Suprapubic skin (tissue), 4 donors: ENCODE data around the gene FGD5.

Source experiments
- POLR2A ChIP-seq, 2 donors: fragments of 450-650 bp; IDR thresholded peaks; one replicate each; pipeline ENCODE4 v1.6.1; 2017; ENCODE audit warnings: antibody characterized with exemption in 2 of 2, mild to moderate bottlenecking in 2 of 2, moderate library complexity in 2 of 2
- POLR2AphosphoS5 ChIP-seq, 3 donors: sonication (generic); formaldehyde crosslinking; IDR thresholded peaks; one replicate each; pipeline ENCODE4 v1.6.1; 2017; ENCODE audit warnings: antibody characterized with exemption in 3 of 3
- TF ChIP-seq, protein P1 (sequence below), 2 donors: fragments of 200-600 bp in 1 of 2; fragments of 450-650 bp in 1 of 2; sonication (generic) in 1 of 2; IDR thresholded peaks; one replicate each; pipeline ENCODE4 v1.5.1; 2016 to 2019; ENCODE audit warnings: antibody characterized with exemption in 2 of 2, mild to moderate bottlenecking in 1 of 2, moderate library complexity in 1 of 2

DNA sequence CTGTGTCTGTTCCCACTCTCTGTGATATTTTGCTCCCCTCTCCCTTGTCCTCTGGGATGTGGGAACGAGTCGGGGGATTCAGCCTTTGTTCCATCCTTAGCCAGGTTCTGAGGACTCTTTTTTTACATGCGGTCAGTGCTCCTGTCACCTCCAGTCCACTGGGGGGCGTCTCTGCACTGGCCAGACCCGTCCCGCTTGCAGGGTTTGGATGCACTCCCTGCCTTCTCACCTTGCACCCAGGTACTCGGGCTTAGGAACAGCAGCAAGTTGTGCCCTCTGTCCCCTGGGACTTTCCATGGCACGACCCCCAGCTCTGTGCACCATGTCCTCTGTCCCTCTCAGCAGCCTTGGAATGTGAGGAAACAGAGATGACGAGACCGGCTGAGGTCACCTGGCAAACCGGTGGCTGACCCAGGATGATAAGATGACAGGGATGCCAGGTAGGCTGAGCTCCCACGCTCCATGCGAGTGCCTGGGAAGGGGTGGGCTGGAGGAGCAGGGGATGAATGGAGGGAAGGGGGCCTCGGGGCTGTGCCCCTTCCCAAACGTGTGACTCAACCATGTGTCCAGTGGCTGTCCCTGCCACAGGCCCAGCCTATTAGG lies 27.3 kb upstream of the FGD5 start:
- no peak for TF ChIP-seq POLR2A (IDR thresholded peaks at IDR 0.05)
- TF ChIP-seq, protein P1, sequence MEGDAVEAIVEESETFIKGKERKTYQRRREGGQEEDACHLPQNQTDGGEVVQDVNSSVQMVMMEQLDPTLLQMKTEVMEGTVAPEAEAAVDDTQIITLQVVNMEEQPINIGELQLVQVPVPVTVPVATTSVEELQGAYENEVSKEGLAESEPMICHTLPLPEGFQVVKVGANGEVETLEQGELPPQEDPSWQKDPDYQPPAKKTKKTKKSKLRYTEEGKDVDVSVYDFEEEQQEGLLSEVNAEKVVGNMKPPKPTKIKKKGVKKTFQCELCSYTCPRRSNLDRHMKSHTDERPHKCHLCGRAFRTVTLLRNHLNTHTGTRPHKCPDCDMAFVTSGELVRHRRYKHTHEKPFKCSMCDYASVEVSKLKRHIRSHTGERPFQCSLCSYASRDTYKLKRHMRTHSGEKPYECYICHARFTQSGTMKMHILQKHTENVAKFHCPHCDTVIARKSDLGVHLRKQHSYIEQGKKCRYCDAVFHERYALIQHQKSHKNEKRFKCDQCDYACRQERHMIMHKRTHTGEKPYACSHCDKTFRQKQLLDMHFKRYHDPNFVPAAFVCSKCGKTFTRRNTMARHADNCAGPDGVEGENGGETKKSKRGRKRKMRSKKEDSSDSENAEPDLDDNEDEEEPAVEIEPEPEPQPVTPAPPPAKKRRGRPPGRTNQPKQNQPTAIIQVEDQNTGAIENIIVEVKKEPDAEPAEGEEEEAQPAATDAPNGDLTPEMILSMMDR (IDR thresholded peaks at IDR 0.05): peak; percentile 52 to 70
- no peak for TF ChIP-seq POLR2AphosphoS5 (IDR thresholded peaks at IDR 0.05)
